Endothelial cell of umbilical vein (primary cell): ENCODE measurements around the gene SEC63. TPM values are rescaled to one million over a fixed set of nuclear protein-coding genes. Genes with fewer than 3 reads are reported as not detected.

ENCODE experiments used
- BruUV-seq: library from RNA; stranded (reverse); fragments of 400-500 nt; replicated peaks from 2 replicates; lab custom pipeline; 2021; lab: Mats Ljungman, UMichigan
- CTCF ChIA-PET: fragments of 300-600, 350-600 bp; sonication (Branson Sonifier 250); formaldehyde crosslinking; loops from one replicate; lab custom pipeline; 2021; ENCODE audit warnings: antibody characterized with exemption, inconsistent platforms; lab: Charles Lee
- POLR2A ChIA-PET: fragments of 300-600, 350-600 bp; sonication (Branson Sonifier 250); formaldehyde crosslinking; loops from one replicate; lab custom pipeline; 2021; ENCODE audit warnings: antibody characterized with exemption, inconsistent platforms; lab: Charles Lee
- DNase-seq: peaks from one replicate; pipeline ENCODE4 v3.0.0-alpha.2; 2011; ENCODE audit warnings: low read depth, low spot score
- FAIRE-seq: peaks from 2 replicates; lab custom pipeline; 2011; peaks lifted over from hg19 to GRCh38; lab: Jason Lieb, UNC
- H2AFZ ChIP-seq: 2 replicates; pipeline ENCODE4 v1.6.0; 2012; ENCODE audit warnings: low read depth, low read length, control low read depth, inconsistent platforms
- H3K27ac ChIP-seq: 2 replicates; pipeline ENCODE4 v1.5.1; 2011; ENCODE audit warnings: low read depth, mild to moderate bottlenecking, control low read depth, low read length, moderate library complexity; ENCODE audit not compliant: insufficient read depth
- H3K27me3 ChIP-seq, 2 experiments: 2 replicates each; pipeline versions ENCODE4 v1.6.0 to v1.6.1; 2011; ENCODE audit warnings: low read length in 2 of 2, mixed read lengths in 1 of 2; ENCODE audit not compliant: control insufficient read depth in 2 of 2, insufficient read depth in 2 of 2
- H3K36me3 ChIP-seq, 2 experiments: 2 replicates in 1 of 2; 3 replicates in 1 of 2; pipeline ENCODE4 v1.5.1; 2011; ENCODE audit warnings: low read length in 2 of 2, mild to moderate bottlenecking in 1 of 2, moderate library complexity in 1 of 2; ENCODE audit not compliant: control insufficient read depth in 2 of 2, insufficient read depth in 2 of 2; ENCODE audit errors: extremely low read depth in 1 of 2
- H3K4me1 ChIP-seq: 3 replicates; pipeline ENCODE4 v1.5.1; 2011; ENCODE audit warnings: mild to moderate bottlenecking, low read length; ENCODE audit not compliant: control insufficient read depth, insufficient read depth; ENCODE audit errors: extremely low read depth
- H3K4me2 ChIP-seq: 2 replicates; pipeline ENCODE4 v1.6.1; 2011; ENCODE audit warnings: low read length, control low read depth, mixed read lengths; ENCODE audit not compliant: insufficient read depth
- H3K4me3 ChIP-seq, 3 experiments: fragments of 200-600 bp in 1 of 3; sonication (generic), shearing (Covaris generic) in 1 of 3; replicated peaks in 1 of 3; 2 replicates each; pipeline ENCODE4 v1.5.1; 2011 to 2016; ENCODE audit warnings: control low read depth in 3 of 3, low read length in 3 of 3, mild to moderate bottlenecking in 2 of 3, inconsistent platforms in 1 of 3, low read depth in 1 of 3, moderate library complexity in 1 of 3; ENCODE audit not compliant: insufficient read depth in 1 of 3
- H3K79me2 ChIP-seq: 2 replicates; pipeline ENCODE4 v1.6.0; 2012; ENCODE audit warnings: low read length, inconsistent platforms; ENCODE audit not compliant: control insufficient read depth, insufficient read depth
- H3K9ac ChIP-seq: replicated peaks from 2 replicates; pipeline ENCODE3; 2011; ENCODE audit warnings: low read length, control low read depth; ENCODE audit not compliant: insufficient read depth; ENCODE audit errors: extremely low read depth
- H3K9me1 ChIP-seq: replicated peaks from 3 replicates; pipeline ENCODE4 v1.6.0; 2011; ENCODE audit warnings: mild to moderate bottlenecking, low read length; ENCODE audit not compliant: control insufficient read depth, insufficient read depth; ENCODE audit errors: extremely low read depth
- H3K9me3 ChIP-seq: replicated peaks from 2 replicates; pipeline ENCODE4 v1.5.1; 2012; ENCODE audit warnings: low read length, inconsistent platforms; ENCODE audit not compliant: control insufficient read depth, insufficient read depth
- H4K20me1 ChIP-seq: replicated peaks from 2 replicates; pipeline ENCODE3; 2011; ENCODE audit warnings: mild to moderate bottlenecking, low read length; ENCODE audit not compliant: control insufficient read depth, insufficient read depth; ENCODE audit errors: extremely low read depth
- FOS ChIP-seq: IDR thresholded peaks from 2 replicates; pipeline ENCODE4 v1.6.1; 2011; ENCODE audit warnings: mild to moderate bottlenecking, low read length, moderate library complexity, borderline replicate concordance; ENCODE audit not compliant: insufficient read depth
- JUN ChIP-seq: IDR thresholded peaks from 2 replicates; pipeline ENCODE4 v1.6.1; 2011; ENCODE audit warnings: borderline replicate concordance, low read depth; ENCODE audit not compliant: insufficient read length, insufficient read depth
- MYC ChIP-seq: IDR thresholded peaks from one replicate; pipeline ENCODE4 v1.6.1; 2011; ENCODE audit warnings: mild to moderate bottlenecking, low read depth, low read length
- POLR2A ChIP-seq: IDR thresholded peaks from 2 replicates; pipeline ENCODE4 v1.6.1; 2012; ENCODE audit warnings: low read depth, mild to moderate bottlenecking, control low read depth, low read length
- POLR2AphosphoS5 ChIP-seq: IDR thresholded peaks from 2 replicates; pipeline ENCODE4 v1.6.1; 2012; ENCODE audit warnings: low read depth, mild to moderate bottlenecking, control low read depth, low read length, moderate library complexity; ENCODE audit not compliant: insufficient read depth
- dilution Hi-C: fragments of 300-500 bp; cut with MboI; formaldehyde crosslinking; loops from one replicate; pipeline ENCODE4 v1.15.0; 2019; ENCODE audit warnings: low sequenced_read_pairs; ENCODE audit not compliant: extremely low pct_ligation_motif_present
- intact Hi-C: fragments of 100-400 bp; cut with micrococcal nuclease; formaldehyde crosslinking; loops from one replicate; pipeline ENCODE4 v1.10.0; 2022
- polyA plus RNA-seq, 4 experiments: library from polyadenylated mRNA; depleted of rRNA in 3 of 4; stranded (reverse) in 3 of 4; unstranded in 1 of 4; fragments of >200 nt; gene quantifications; 2 replicates each; pipeline versions ENCODE4 v1.2.1 to v1.2.3, GENCODE V29; 2011 to 2012; ENCODE audit warnings: missing spikeins in 1 of 4
- total RNA-seq: library from RNA; stranded (reverse); gene quantifications from 2 replicates; pipeline ENCODE4 v1.2.3, GENCODE V29; 2021
- TF ChIP-seq, protein P1 (sequence below): IDR thresholded peaks from 2 replicates; pipeline ENCODE4 v1.6.1; 2011; ENCODE audit not compliant: insufficient read depth, insufficient read length
- TF ChIP-seq, protein P2 (sequence below), 2 donors: IDR thresholded peaks; 1 replicate in 1 of 2; 2 replicates in 1 of 2; pipeline ENCODE4 v1.5.1; 2011; ENCODE audit warnings: low read length in 2 of 2, mild to moderate bottlenecking in 2 of 2, moderate library complexity in 2 of 2, control low read depth in 1 of 2, inconsistent platforms in 1 of 2, low read depth in 1 of 2; ENCODE audit not compliant: insufficient read depth in 1 of 2; ENCODE audit errors: extremely low read depth in 1 of 2

Gene SEC63
- total and polyA plus RNA-seq, 2 donors (not counting 3 experiments of a cell fraction or from before 2014, with no cell fraction given), result 14.8 to 132 TPM

DNA sequence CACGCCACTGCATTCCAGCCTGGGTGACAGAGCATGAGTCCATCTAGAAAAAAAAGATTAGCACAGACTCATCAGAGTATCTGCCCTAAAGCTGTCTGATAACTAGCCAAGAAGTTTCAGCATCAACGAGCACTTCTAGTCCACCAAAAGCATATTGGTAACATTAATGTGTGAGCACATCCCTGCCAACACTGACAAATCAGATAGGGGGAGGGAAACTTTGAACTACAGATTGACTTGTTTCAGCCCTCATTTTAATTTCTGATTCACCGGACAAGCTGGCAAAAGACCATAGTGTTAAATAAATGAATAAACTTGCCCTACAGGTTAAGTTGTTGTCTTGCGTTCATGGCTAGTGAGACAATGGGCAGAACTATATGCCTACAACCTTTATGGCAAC is 7.7 kb upstream of the SEC63 start:
- peaks cover 0 to 4% of the 10 kb centered on the region in 2 experiments for H3K27me3 ChIP-seq
- no peaks in the 10 kb centered on the region for H3K36me3 ChIP-seq
- no peaks in the 10 kb centered on the region for H3K79me2 ChIP-seq
- H3K27ac ChIP-seq, result no peak overlapping the region
- DNase-seq (no peak), FAIRE-seq (no peak)
- no peak overlapping the region for H3K4me3 ChIP-seq
- POLR2A ChIA-PET, result no interaction called here
- CTCF ChIA-PET, result interaction anchor here (0.8 to 2.0 kb wide), 2 partner anchors 10 to 13 kb away, joined by 3 to 6 read pairs; no protein-coding TSS in a partner anchor
- H4K20me1 ChIP-seq, result no peaks in the 10 kb centered on the region
- no peaks in the 10 kb centered on the region for H3K4me1 ChIP-seq
- H3K9ac ChIP-seq, result no peak overlapping the region
- no peak overlapping the region for H3K4me2 ChIP-seq
- no peaks in the 10 kb centered on the region for H3K9me3 ChIP-seq
- no peak overlapping the region for H2AFZ ChIP-seq
- no peak for TF ChIP-seq JUN
- TF ChIP-seq MYC, result no peak
- no peak for TF ChIP-seq FOS
- no peak for TF ChIP-seq POLR2A
- TF ChIP-seq, protein P1, sequence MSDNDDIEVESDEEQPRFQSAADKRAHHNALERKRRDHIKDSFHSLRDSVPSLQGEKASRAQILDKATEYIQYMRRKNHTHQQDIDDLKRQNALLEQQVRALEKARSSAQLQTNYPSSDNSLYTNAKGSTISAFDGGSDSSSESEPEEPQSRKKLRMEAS, result no peak
- no peak for TF ChIP-seq POLR2AphosphoS5
- TF ChIP-seq, protein P2, sequence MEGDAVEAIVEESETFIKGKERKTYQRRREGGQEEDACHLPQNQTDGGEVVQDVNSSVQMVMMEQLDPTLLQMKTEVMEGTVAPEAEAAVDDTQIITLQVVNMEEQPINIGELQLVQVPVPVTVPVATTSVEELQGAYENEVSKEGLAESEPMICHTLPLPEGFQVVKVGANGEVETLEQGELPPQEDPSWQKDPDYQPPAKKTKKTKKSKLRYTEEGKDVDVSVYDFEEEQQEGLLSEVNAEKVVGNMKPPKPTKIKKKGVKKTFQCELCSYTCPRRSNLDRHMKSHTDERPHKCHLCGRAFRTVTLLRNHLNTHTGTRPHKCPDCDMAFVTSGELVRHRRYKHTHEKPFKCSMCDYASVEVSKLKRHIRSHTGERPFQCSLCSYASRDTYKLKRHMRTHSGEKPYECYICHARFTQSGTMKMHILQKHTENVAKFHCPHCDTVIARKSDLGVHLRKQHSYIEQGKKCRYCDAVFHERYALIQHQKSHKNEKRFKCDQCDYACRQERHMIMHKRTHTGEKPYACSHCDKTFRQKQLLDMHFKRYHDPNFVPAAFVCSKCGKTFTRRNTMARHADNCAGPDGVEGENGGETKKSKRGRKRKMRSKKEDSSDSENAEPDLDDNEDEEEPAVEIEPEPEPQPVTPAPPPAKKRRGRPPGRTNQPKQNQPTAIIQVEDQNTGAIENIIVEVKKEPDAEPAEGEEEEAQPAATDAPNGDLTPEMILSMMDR (IDR thresholded peaks at IDR 0.05; ENCODE audit: extremely low read depth in 1 of 2, insufficient read depth in 1 of 2, low read depth in 1 of 2, low read length in 2 of 2), result no peak
- intact Hi-C loops (no loop called here), dilution Hi-C loops (no loop called here)
- H3K9me1 ChIP-seq, result no peaks in the 10 kb centered on the region
- BruUV-seq, result no TSS peak
